ENCODE data around the gene DCAF17. TPM values are rescaled to one million over a fixed set of nuclear protein-coding genes. Genes with fewer than 3 reads are reported as not detected.
A peak's percentile ranks its signal among the peaks of the same experiment; 100 is the strongest.
"Not testable (repeated sequence)": the region's sequence is repeated elsewhere in the genome, so short reads cannot be mapped to it uniquely, and the experiment has no call there.

DCAF17 gene
- total RNA-seq, 1 experiment from 2014 or later: 18.5 TPM

- DNase-seq (ENCODE audit: low read depth): no peak
Observed at GRCh38 chr2:171452773-171453172, 18.7 kb downstream of the DCAF17 start.

- DNase-seq (ENCODE audit: low read depth): no peak
Observed at GRCh38 chr2:171459498-171459897, 25.5 kb downstream of the DCAF17 start.

GRCh38 chr2:171460537-171460936 lies 26.5 kb downstream of the DCAF17 start:
- no peak for DNase-seq (ENCODE audit: low read depth)

- DNase-seq (ENCODE audit: low read depth): no peak
Observed at GRCh38 chr2:171469176-171469575, 35.1 kb downstream of the DCAF17 start.

DNA sequence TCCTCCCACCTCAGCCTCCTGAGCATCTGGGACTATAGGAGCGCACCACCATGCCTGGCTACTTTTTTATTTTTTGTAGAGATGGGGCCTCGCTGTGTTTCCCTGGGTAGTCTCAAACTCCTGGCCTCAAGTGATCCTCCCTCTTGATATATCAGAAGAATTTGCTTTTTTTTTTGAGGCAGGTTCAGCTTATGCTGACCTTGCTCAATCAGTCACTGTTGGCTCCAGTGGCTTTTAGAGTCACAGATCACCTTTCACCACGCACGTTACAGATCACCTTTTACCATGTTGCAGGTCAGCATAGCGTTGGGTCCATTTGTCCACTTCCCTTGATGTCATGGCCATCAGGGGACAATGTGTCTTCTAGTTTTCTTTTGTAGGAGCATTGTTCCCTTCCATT lies 36.1 kb downstream of the DCAF17 start:
- DNase-seq (ENCODE audit: low read depth): no peak

DNA sequence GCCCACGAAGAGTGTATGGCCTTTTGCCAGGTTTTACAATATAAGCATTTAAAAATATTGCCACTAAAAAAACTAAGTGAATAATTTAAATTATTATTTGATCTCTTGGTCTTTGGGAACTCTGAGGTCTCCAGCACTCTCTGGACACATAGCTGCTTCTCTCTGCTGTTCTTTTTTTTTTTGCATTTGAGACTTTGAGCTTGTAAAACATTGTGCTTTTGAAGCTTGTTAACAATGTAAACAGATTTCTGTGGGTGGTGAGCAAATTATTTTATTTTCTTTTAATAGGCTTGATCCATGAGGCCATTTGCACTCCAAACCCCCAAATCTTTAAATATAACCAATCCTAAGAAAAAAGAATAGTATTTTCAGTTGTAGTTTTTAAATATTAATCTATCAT lies 42.0 kb downstream of the DCAF17 start:
- no peak for DNase-seq (ENCODE audit: low read depth)

GRCh38 chr2:171478345-171478744 lies 44.3 kb downstream of the DCAF17 start:
- peak; percentile 49 for DNase-seq (ENCODE audit: low read depth)

DNA sequence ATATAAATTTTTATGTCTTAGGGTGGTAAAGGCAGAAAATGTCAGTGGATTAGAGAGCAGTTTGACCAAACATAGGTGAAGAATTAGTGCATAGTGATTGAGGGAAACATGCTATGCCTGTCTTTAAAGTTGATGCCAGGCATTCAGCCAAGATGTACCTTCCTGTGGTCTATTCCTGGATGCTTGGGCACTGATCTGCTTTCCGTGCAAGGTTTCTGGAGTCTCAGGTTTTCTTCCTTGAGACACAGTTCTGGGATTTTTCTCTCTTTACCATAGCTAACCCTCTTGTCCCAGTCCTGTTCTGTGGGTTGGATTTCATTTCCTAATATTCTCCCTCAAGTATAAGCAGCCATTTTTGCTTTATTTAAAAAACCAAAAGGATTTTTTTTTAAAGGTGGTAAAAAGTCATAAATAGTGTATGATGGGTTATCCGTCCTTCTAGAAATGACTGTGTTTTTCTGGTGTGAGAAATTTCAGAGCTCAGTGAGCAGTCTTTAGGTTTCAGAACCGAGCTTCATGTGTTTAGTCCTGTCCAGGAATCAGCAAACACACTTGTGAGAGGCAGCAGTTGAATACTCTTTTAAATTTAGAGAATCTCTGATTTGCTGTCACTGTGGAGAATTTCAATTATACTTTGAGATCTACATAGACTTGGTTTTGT lies 45.3 kb downstream of the DCAF17 start:
- DNase-seq (ENCODE audit: low read depth): peak; percentile 63

GRCh38 chr2:171480908-171481307 lies 46.9 kb downstream of the DCAF17 start:
- no peak for DNase-seq (ENCODE audit: low read depth)

DNA sequence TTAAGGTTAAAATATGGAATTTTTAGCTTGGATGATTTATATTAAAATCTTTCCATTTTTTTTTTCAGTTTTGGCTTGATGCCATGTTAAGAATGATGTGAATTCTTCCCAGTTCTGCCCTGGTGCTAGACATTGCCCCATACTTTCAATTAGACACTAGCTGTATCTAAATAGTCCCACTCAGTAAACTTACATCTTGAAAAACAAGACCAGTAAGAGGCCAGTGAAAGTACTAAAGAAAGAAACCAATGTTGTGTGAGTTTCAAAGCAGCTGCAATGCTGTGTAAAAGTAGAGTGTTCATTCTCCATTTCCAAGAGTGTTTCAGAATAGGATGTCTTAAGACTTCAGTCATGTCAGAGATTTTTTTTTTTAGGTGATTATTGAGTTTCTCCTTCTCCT lies 48.3 kb downstream of the DCAF17 start:
- no peak for DNase-seq (ENCODE audit: low read depth)

DNA sequence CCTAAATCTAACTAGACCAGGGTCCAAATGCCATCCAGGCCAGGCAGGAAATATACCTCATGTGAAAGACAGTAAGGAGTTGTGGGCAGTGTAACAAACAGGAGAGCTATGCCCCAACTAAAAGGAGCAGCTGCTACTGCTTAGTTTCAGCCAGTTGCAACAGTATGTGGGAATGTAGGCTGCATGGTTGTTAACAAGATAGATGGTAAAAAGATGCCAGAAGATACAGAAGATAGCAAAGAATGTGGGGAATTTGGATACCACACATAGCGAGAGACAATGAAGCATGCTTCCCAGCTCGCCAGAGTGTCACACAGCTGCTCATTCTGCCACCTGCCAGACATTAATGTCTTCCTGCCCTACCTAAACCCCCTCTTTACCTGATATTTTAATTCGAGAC lies 48.9 kb downstream of the DCAF17 start:
- DNase-seq (ENCODE audit: low read depth): no peak

GRCh38 chr2:171483793-171484192 lies 49.8 kb downstream of the DCAF17 start:
- no peak for DNase-seq (ENCODE audit: low read depth)

- DNase-seq (ENCODE audit: low read depth): no peak
Observed at GRCh38 chr2:171485116-171485515, 51.1 kb downstream of the DCAF17 start.

DNA sequence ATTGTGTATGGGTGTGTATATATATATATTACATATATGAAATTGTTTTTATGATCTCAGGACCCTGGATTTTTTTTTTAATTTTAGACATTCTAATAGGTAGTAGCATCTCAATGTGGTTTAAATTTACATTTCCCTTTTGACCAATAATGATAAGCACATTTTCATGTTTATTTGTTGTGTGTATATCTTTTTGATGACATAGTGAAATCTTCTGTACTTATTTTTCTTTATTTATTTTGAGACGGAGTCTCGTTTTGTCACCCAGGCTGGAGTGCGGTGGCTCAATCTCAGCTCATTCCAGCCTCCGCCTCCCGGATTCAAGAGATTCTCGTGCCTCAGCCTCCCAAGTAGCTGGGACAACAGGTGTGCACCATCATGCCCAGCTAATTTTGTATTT lies 53.2 kb downstream of the DCAF17 start:
- DNase-seq (ENCODE audit: low read depth): no peak

DNA sequence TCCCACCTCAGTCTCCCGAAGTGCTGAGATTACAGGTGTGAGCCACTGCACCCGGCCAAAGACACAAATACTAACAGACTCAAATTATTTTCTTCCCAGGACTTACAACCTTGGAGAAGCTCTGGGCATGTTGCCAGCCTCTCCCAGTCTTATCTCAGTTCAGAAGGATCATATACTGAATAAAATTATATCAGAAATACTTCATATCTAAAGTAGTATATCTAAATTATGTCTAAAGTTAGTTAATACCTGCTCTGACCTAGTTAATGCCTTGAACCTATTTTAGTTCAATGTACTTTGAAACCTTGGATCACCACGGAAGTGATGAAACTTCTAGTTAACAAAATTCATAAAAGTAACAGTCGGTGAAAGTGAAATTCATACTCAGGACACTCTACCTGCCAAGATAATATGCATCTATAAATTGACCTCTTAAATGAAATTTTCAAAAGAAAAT lies 53.8 kb downstream of the DCAF17 start:
- DNase-seq (ENCODE audit: low read depth): no peak

DNA sequence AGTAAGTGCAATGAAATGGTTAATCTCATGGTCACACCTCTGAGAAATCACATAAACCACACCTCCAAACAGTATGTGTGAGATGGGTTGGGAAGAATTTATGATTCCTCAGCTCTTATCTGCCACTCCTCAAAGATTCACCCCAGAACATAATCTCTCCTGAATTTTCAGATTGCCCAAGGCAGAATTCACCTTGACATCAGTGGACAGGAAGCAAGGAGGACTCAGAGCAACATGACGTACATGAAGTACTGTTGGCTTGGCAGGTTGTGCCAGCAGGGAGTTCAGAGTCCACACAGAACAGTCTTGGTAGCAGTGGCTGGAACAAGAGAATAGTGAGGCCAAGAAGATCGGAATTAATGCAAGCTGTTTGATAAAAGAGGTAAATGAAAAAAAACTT lies 56.6 kb downstream of the DCAF17 start:
- no peak for DNase-seq (ENCODE audit: low read depth)

DNA sequence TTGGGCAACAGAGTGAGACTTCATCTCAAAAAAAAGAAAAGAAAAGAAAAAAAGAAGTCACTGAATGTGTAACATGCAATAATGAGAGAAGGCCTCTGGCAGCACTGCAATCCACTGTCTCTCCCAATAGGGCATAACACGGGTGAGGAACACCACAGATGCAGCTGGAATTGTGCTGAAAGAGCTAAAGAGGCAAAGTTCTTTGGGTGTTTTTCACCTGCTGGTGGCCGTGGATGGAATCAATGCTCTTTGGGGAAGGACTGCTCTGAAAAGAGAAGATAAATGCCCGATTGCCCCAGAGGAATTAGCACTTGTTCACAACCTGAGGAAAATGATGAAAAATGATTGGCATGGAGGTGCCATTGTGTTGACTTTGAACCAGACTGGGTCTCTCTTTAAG lies 57.3 kb downstream of the DCAF17 start:
- DNase-seq (ENCODE audit: low read depth): no peak

DNA sequence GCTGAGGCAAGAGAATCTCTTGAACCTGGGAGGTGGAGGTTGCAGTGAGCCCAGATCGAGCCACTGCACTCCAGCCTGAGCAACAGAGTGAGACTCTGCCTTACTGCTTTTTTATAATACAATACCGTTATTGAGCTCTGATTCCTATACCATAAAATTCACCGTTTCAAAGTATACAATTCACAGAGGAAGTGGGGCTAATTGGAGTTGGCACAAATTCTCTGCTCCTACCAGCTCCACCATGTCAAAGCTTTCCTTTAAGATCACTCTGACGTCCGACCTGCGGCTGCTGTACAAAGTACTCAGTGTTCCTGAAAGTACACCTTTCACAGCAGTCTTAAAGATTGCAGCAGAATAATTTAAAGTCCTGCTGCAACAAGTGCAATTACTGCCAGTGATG lies 58.6 kb downstream of the DCAF17 start:
- no peak for DNase-seq (ENCODE audit: low read depth)

GRCh38 chr2:171497664-171498063 lies 63.6 kb downstream of the DCAF17 start:
- DNase-seq (ENCODE audit: low read depth): not testable (repeated sequence)

- DNase-seq (ENCODE audit: low read depth): no peak
Observed at GRCh38 chr2:171505374-171505773, 71.3 kb downstream of the DCAF17 start.

GRCh38 chr2:171509945-171510731 lies 76.1 kb downstream of the DCAF17 start:
- no peak for DNase-seq (ENCODE audit: low read depth)

GRCh38 chr2:171512014-171512413 lies 78.0 kb downstream of the DCAF17 start:
- DNase-seq (ENCODE audit: low read depth): no peak

GRCh38 chr2:171512683-171513195 lies 78.7 kb downstream of the DCAF17 start:
- DNase-seq (ENCODE audit: low read depth): no peak

Measured in HT1080 (cell line).